DND-41 (cell line): Measurements from ENCODE around the gene NOS1.
A peak's percentile ranks its signal among the peaks of the same experiment; 100 is the strongest.

Experiments
- ATAC-seq: fragments of 200-7000 bp; cut with Tn5 transposase; 3 replicates; pipeline ENCODE4 v1.9.1; 2021; ENCODE audit warnings: low read depth; ENCODE audit not compliant: insufficient read depth
- DNase-seq: peaks from one replicate; pipeline ENCODE4 v3.0.0-alpha.2; 2020
- H2AFZ ChIP-seq: 2 replicates; pipeline ENCODE4 v1.6.0; 2012; ENCODE audit warnings: low read depth, low read length
- H3K27ac ChIP-seq: 2 replicates; pipeline ENCODE4 v1.5.1; 2012; ENCODE audit warnings: low read length, inconsistent platforms
- H3K27me3 ChIP-seq: fragments of 200-600 bp; sonication (generic); 2 replicates; pipeline ENCODE4 v1.6.0; 2012; ENCODE audit warnings: low read length, mild to moderate bottlenecking, inconsistent platforms; ENCODE audit not compliant: insufficient read depth, poor library complexity
- H3K36me3 ChIP-seq: 2 replicates; pipeline ENCODE4 v1.5.1; 2012; ENCODE audit warnings: low read length, inconsistent platforms; ENCODE audit not compliant: insufficient read depth
- H3K4me1 ChIP-seq: 2 replicates; pipeline ENCODE4 v1.5.1; 2012; ENCODE audit warnings: mild to moderate bottlenecking, low read length; ENCODE audit not compliant: insufficient read depth
- H3K4me2 ChIP-seq: 2 replicates; pipeline ENCODE4 v1.6.0; 2012; ENCODE audit warnings: mild to moderate bottlenecking, moderate library complexity, low read length, inconsistent platforms; ENCODE audit not compliant: insufficient read depth
- H3K4me3 ChIP-seq, 2 experiments: fragments of 200-600 bp in 1 of 2; shearing (Covaris generic) in 1 of 2; 2 replicates each; pipeline ENCODE4 v1.5.1; 2012 to 2016; ENCODE audit warnings: inconsistent platforms in 2 of 2, low read length in 2 of 2, mild to moderate bottlenecking in 2 of 2, low read depth in 1 of 2, moderate library complexity in 1 of 2
- H3K79me2 ChIP-seq: 2 replicates; pipeline ENCODE4 v1.6.0; 2012; ENCODE audit warnings: low read length, inconsistent platforms; ENCODE audit not compliant: insufficient read depth
- H3K9ac ChIP-seq: 2 replicates; pipeline ENCODE4 v1.6.0; 2012; ENCODE audit warnings: low read depth, mild to moderate bottlenecking, inconsistent platforms, low read length, moderate library complexity
- H3K9me3 ChIP-seq: 2 replicates; pipeline ENCODE4 v1.5.1; 2012; ENCODE audit warnings: low read length, moderate library complexity, mild to moderate bottlenecking, inconsistent platforms; ENCODE audit not compliant: insufficient read depth, severe bottlenecking
- H4K20me1 ChIP-seq: 2 replicates; pipeline ENCODE4 v1.6.0; 2012; ENCODE audit warnings: low read length; ENCODE audit not compliant: insufficient read depth
- CTCF ChIP-seq: IDR thresholded peaks from 2 replicates; pipeline ENCODE4 v1.5.1; 2012; ENCODE audit warnings: borderline replicate concordance, low read length, moderate library complexity, mild to moderate bottlenecking; ENCODE audit not compliant: poor library complexity, severe bottlenecking; ENCODE audit errors: extremely low read depth
- EZH2 ChIP-seq: IDR thresholded peaks from 3 replicates; pipeline ENCODE4 v1.6.1; 2012; ENCODE audit warnings: borderline replicate concordance, low read depth, mild to moderate bottlenecking, moderate library complexity, low read length, inconsistent platforms; ENCODE audit not compliant: severe bottlenecking

Gene NOS1

GRCh38 chr12:117343849-117344248, 17.6 kb downstream of the NOS1 start:
- Histone ChIP-seq H3K4me3 (no peak overlapping the region), H4K20me1 (no peaks in the 10 kb centered on the region), H3K4me1 (no peaks in the 10 kb centered on the region), H3K9me3 (no peaks in the 10 kb centered on the region), H3K79me2 (no peaks in the 10 kb centered on the region), H3K36me3 (no peaks in the 10 kb centered on the region), H3K27ac (no peak overlapping the region), H3K9ac (no peak overlapping the region), H3K27me3 (no peaks in the 10 kb centered on the region), H3K4me2 (no peak overlapping the region), H2AFZ (no peak overlapping the region)
- ATAC-seq: no peak
- no peak for TF ChIP-seq EZH2
- no peak for DNase-seq

DNA sequence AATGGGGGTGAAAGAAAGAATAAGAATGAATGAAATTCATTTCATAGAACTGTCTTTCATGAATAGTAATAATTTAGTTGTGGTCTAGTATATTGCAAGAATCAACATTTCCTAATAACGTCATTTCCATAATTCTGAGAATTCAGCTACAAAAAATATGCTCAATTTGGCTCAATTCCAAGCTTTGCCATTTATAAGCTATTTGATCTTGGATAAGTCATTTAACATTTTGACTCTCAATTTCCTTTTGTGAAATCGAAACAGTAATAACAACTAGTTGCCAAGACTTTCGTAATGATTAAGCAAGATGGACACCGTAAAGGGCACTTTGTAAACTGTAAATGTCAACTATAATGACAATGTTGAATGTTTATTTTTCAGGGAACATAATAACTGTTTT, 18.1 kb downstream of the NOS1 start:
- TF ChIP-seq EZH2 (no peak), CTCF (no peak)
- no peak overlapping the region for H3K27ac ChIP-seq
- no peak overlapping the region for H2AFZ ChIP-seq
- no peaks in the 10 kb centered on the region for H3K36me3 ChIP-seq
- DNase-seq (no peak), ATAC-seq (no peak)
- no peak overlapping the region for H3K9ac ChIP-seq
- H3K4me1 ChIP-seq: no peaks in the 10 kb centered on the region
- H4K20me1 ChIP-seq: no peaks in the 10 kb centered on the region
- H3K4me2 ChIP-seq: no peak overlapping the region
- no peak overlapping the region for H3K4me3 ChIP-seq
- H3K27me3 ChIP-seq: no peaks in the 10 kb centered on the region
- no peaks in the 10 kb centered on the region for H3K9me3 ChIP-seq
- no peaks in the 10 kb centered on the region for H3K79me2 ChIP-seq

GRCh38 chr12:117342682-117343081, 18.7 kb downstream of the NOS1 start:
- no peaks in the 10 kb centered on the region for H4K20me1 ChIP-seq
- DNase-seq (no peak), ATAC-seq (peak; percentile 42; the same call in 2 of the 3 replicates)
- no peak overlapping the region for H3K27ac ChIP-seq
- no peaks in the 10 kb centered on the region for H3K36me3 ChIP-seq
- H3K4me2 ChIP-seq: no peak overlapping the region
- no peaks in the 10 kb centered on the region for H3K27me3 ChIP-seq
- no peaks in the 10 kb centered on the region for H3K9me3 ChIP-seq
- no peaks in the 10 kb centered on the region for H3K79me2 ChIP-seq
- no peak overlapping the region for H3K9ac ChIP-seq
- H3K4me3 ChIP-seq: no peak overlapping the region
- H3K4me1 ChIP-seq: no peaks in the 10 kb centered on the region
- no peak overlapping the region for H2AFZ ChIP-seq
- TF ChIP-seq EZH2 (no peak), CTCF (no peak)

- Histone ChIP-seq H3K9me3 (no peaks in the 10 kb centered on the region), H3K4me1 (no peaks in the 10 kb centered on the region), H4K20me1 (no peaks in the 10 kb centered on the region), H3K4me2 (no peak overlapping the region), H3K9ac (no peak overlapping the region), H3K27ac (no peak overlapping the region), H3K4me3 (no peak overlapping the region), H3K27me3 (no peaks in the 10 kb centered on the region), H3K79me2 (no peaks in the 10 kb centered on the region), H3K36me3 (no peaks in the 10 kb centered on the region), H2AFZ (no peak overlapping the region)
- TF ChIP-seq CTCF (no peak), EZH2 (no peak)
- ATAC-seq: no peak
- no peak for DNase-seq
These were observed 19.2 kb downstream of the NOS1 start for GRCh38 chr12:117342247-117342646.
